ENCODE results near the gene SLC38A8.
A peak's percentile ranks its signal among the peaks of the same experiment; 100 is the strongest.

The SLC38A8 gene

DNA sequence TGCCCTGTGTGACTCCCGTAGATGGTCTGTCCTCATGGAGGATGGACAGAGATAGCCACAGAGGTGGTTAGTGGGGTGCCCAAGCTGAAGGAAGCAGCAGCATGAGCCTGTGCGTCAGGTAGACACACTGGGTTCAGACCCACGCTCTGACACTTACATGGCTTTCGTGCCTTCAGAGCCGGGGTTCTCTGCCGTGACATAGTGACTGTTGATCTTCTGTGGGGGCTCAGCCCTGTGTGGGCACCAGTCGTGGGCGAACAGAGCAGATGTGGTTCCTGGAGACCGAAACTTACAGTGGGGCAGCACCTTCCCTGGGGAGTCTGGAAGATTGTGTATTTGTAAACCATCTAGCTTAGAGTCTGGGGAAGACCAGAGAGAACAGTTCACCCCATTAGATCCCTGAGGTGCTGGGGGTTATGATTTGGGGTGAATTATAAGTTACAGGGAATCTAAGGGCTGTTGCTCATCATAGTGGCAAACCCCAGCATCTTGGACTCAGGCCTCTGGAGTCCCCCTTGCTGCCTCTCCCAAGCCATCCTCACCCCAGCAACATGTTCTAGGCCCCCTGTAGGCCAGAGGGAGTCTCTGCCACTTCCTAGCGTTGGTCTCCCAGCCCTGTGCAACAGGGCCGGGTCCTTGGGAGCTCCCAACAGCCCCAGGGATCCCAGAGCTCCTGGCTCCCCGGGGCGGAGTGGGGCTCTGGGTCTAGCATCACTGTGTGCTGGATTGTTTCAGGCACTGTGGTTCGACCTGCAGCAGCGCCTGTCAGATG, 45.9 kb downstream of the SLC38A8 start:
- DNase-seq (ENCODE audit: low spot score), result no peak

DNA sequence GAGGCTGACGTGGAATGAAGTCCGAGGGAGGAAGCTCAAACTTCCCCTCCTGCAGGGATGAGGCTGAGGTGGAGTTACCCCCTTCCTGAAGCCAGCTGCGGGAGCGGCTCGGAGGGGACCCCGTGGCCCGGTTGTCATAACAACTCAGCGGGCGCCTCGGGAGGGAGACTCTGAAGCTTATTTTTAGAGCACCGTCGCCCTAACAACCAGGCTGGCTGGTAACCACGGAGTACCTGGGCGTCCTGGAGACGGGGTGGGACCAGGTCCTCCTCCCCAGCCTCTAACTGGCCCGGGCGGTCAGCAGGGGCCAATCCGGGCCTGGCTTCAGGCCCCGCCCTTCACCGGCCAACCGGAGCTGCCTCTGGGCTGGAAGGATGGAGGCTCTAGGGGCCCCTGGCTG, 46.8 kb downstream of the SLC38A8 start:
- peak; percentile 40 for DNase-seq (ENCODE audit: low spot score)

DNA sequence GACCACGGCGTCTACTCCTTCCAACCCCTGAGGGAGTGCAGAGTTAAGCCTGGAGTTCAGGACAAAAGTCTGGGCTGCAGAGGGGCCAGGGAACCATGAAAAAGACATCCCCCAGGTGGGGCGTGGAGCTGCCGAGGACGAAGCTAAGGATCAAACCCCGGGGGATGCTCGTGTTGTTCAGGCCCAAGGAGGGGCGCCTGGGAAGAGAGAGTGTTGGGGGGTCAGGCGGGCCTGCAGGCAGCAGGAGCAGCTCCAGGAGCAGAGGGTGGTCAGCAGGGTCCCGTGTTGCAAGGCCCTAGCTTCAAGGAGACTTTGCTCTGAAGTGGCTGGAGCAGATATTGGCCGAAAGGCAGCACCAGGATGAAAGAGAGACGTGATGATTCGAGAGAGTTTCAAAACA, 47.9 kb downstream of the SLC38A8 start:
- DNase-seq (ENCODE audit: low spot score), result no peak

DNA sequence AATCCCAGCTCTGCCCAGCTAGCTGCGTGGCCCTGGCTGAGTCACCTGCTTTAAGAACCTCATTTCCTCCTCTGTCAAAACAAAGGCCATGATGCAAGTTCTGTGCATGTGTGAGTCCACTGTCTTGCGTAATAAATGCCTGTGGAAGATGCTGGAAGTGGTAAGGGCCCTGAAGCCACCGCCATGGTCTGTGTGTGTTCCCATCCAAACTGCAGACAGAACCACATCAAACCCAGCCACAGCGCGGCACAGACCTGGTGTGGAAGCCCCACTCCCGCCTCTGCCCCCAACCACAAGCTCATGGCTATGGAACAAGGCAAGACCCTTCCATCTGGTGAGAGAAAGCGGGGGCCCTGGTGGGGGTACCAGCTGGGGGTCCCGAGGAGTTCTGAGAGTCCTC, 48.5 kb downstream of the SLC38A8 start:
- peak; percentile 92 for DNase-seq (ENCODE audit: low spot score)

DNA sequence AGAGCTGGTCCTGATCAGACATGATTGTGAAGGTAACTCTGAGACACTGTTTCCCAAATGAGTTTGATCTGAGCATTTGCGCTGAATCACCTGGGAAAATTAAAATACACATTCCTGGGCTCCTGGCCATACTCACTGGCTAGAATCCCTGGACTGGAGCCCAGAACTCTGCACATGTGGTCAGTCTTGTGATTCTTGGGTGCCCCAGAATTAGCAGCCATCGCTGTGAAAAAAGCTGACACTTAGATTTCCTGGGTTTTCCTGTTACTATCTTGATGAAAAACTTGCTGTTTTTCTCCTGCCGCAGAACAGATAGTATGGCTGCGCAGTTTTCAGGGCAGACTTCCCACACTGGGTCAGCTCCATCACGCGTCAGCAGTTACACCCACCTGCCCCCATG, 50.0 kb downstream of the SLC38A8 start:
- peak; percentile 46 for DNase-seq (ENCODE audit: low spot score)

DNA sequence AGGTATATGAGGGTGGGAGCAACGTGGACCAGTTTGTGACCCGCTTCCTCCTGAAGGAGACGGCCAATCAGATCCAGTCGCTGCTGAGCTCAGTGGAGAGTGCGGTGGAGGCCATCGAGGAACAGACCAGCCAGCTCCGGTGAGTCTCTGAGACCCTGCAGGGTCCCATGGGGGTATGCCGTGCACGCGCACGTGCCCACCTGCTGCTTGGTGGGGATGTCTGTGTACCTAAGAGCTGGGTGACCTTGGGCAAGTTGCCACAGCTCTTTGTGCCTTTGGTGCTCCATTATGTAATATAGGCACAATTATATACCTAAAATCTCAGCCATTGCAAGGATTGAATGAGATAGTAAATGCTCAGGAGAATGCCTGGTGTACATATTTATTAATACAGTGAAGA, 52.1 kb downstream of the SLC38A8 start:
- no peak for DNase-seq (ENCODE audit: low spot score)

DNA sequence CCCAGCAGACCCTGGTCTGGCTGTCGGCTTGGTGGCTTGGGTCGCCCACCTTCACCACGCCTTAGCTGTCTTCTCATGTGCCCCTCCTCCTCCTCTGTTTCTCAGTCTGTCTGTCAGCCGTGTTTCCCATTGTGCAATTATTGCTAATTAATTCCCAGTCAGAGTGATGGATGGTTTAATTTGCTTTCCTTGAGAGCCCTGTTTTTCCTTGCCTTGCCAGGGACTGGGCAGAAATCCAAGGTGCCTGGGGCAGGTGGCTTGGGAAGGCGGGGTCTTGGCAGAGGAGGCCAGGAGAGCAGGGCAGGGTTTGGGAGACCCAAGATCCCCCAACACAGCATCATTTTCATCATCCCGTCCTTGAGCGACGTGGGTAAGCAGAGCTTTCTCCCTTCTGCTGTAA, 53.3 kb downstream of the SLC38A8 start:
- no peak for DNase-seq (ENCODE audit: low spot score)

DNA sequence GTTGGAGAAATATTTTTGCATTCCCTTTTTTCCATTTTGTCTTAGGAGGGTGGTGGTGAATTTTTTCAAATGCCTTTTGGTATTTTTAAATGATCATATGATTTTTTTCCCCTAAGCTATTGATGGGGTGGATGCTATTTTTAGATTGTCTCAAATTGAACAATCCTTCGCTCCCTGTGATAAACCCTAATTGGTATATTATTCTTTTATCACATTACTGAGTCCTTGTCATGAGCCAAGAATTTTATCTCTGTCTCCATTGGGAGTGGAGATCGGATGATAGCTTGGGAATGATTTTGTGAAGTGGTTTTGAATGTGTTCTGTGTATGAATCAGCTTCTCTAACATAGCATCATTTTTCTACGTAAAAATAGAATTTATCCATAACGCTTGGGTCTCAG, 59.1 kb downstream of the SLC38A8 start:
- DNase-seq (ENCODE audit: low spot score), result no peak

DNA sequence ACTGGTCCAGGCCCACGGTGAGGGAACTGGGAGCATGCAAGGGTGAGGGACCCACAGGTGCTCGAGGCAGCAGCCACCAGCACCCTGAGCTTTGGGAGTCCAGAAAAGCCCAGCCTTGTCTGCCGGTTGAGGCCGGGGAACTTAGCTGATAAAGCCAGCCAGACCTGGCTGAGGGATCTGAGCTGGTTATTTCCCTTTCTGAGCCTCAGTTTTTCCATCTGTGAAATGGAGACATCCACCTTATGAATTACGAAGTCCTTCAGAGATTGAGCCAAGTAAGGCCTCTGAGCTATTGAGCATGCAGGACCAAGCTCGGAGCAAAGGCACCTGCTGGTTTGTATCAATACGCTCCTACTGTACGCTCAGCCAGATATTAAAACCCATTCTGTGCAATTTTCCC, 60.8 kb downstream of the SLC38A8 start:
- no peak for DNase-seq (ENCODE audit: low spot score)

DNA sequence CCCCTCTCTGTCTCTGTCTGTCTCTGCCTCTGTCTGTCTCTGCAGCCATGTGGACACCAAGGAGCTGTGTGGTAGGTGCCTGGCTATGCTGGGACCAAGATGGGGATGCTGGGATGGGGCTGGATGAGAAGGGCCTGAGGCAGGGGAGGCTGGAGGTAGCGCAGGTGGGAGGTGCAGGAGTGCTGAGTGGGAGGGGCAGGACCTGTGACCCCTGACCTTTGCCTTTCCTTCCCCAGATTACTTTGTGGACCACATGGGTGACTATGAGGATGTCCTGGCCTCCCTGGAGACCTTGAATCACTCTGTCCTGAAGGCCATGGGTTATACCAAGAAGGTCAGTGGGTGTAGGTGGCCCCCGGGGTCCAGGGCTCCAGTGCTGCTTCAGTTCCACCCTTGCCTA, 61.8 kb downstream of the SLC38A8 start:
- DNase-seq (ENCODE audit: low spot score), result no peak

DNA sequence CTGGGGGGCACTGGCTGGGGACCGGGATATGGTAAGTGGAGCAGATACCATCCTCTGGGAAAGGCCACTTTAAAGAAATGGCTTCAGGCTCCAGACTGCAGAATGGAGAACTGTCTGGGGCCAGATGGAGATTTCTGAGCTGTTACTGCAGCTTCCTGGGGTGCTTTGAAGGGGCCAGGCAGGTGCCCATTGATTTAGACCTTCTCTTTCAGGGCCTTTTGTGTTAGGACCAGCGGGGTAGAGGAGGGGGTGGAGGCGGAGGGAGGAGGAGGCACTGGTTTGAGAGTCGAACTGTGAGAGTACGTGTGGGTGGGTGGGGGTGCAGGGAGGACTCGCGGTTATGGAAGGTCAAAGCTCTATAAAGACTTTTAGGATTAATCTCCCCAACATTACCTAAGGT, 63.2 kb downstream of the SLC38A8 start:
- no peak for DNase-seq (ENCODE audit: low spot score)

DNA sequence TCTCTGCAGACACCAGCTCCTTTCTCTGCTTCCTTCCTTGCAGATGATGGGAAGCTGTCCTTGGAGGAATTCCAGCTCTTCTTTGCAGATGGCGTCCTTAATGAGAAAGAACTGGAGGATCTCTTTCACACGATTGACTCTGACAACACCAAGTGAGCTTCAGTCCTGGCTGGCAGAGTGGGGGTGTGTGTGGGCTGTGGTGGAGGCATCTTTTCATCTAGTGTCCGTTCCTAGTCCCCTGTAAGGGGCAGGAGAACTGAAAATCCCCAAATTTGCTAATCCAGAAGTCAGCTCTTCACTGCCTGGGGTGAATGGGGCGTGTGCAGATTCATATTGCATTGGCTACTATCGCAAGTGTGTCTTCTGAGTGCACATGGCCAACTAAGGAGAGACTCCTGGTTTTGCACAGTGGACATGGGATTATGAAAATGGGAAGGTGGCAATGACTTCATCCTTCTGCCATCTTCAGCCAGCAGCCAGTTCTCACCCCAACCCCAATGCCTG, 64.1 kb downstream of the SLC38A8 start:
- DNase-seq (ENCODE audit: low spot score), result no peak

DNA sequence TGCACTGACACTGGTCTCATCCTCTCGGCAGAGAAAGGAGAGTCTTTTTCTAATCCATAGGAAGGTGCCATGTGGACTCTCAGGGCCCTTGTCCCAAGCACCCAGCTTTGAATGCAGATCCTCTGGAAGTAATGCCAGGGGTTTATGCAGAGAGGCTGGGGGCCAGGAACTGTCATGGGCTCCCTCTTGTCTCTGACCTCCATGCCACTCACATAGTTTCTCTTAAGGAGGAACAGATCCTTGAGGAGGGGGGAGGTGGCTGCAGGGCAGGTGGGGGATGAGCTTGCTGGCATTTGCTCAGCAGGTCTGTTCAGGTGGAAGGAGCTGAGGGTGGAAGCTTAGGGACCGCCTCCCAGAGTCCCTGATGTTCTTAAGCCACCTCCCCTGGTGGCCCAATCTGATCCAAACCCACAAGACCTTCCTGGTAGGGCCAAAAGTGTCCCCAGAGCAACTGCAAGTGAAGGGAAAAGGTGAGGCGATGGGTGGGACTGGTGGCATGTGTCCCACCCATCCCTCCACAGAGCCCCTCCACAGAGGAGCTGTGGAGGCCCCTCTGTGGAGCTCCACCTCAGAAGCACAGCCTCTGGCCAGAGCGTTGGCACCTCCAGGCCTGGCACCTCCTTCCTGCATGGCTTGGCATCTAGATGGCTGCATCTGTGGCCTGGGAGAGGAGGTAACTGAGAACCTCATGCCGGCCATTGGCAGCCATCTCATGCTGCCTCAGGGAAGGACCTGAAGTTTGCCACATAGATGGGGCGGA, 65.4 kb downstream of the SLC38A8 start:
- no peak for DNase-seq (ENCODE audit: low spot score)

DNA sequence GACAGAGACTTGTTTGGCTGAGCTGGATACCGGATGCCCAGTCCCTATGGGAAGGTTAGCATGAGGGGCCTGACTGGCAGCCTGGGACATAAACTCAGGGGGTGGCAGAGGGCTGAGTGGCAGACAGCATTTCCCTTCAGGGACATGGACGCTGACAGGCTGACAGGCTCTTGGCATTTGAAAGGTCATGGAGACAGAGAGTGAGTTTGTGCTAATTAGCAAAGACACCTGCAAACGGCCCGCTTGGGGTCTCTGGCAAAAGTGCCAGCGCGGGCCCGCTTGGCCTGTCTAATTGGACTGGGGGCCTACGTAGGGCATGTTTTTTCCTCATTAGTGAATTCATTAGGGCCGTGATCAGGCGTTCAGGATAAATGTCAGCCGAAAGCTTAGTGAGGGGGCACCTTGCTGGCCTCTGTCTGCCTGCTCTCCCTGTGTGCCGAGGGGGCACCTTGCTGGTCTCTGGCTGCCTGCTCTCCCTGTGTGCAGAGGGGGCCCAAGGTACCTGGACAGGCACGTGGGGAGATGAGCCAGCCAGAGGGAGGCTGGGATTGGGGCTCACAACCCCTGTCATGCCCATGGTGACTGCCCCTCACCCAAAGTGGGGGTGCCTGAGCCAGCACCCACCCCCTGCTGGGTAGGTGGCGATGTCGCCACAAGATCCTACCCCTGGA, 66.9 kb downstream of the SLC38A8 start:
- DNase-seq (ENCODE audit: low spot score), result no peak

DNA sequence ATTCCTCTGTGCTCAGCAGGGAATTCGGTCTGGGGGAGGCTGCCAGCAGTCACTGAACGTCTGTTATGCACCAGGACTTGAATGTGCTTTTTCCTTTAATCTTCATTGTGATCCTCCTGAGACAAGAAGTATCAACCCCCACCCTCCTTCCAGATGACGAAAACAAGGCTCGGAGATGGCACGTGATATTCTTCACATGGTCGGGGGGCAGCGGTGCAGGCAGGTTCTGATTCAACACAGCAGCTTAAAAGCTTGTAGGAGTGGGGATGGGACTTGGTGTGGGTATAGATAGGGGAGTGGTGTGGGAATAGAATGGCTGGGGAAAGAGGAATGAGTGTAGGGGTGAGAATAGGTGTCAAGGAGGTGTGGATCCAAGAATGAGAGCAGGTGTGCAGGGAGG, 68.1 kb downstream of the SLC38A8 start:
- no peak for DNase-seq (ENCODE audit: low spot score)

DNA sequence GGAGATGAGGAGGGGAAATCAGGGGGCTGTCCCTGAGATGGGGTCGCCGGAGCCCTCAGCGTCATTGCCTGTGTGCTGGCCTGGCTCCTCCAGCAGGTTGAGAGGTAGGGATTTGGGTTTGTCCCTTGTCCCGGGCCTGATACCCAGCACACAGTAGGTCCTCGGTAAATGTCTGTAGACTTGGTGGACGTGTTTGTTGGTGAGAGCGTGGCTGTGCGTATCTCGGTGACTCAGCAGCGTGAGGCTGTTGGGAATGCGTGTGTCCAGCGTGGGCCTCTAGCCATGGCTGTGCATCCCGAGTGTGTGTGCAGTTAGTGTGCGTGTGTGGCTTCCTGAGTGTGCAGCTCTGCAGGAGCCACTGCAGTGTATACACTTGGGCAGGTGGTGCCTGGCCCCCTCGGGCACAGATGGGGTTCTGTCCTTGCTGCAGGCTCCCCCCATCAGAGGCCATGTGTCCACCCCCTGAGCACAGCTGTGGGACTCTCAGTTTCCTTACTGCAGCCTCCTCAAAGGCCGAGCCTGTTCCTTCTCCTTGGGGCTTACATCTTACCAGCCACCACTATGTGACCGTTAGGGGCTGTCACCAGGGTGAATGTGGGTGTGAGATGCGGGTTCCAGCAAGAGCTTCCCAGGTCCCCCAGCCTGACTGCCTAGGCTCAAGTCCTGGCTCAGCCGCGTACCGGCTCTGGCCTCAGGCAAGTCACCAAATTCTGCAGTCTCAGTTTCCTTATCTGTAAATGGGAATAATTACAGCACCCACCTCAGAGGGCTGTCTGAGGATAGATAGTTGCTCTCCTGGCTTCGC, 68.8 kb downstream of the SLC38A8 start:
- no peak for DNase-seq (ENCODE audit: low spot score)

DNA sequence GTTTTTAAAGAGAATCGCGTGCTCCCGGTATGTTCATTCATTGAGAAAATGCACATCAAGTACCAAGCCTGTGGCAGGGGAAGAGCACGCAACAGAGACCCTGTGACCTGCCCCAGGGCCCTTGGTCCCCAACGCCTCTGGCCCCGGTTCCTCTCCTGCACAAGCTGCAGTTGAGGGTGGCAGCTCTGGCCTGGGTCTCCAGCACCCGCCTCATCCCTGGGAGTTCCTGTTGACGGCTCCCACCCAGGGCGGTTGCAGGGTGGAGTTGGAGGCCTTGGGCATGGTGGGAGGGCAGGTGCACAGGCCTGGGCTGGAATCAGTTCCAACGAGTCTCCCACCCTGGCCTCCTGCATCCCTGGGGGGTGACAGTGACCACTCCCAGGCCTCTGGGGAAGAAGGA, 69.5 kb downstream of the SLC38A8 start:
- DNase-seq (ENCODE audit: low spot score), result no peak

DNA sequence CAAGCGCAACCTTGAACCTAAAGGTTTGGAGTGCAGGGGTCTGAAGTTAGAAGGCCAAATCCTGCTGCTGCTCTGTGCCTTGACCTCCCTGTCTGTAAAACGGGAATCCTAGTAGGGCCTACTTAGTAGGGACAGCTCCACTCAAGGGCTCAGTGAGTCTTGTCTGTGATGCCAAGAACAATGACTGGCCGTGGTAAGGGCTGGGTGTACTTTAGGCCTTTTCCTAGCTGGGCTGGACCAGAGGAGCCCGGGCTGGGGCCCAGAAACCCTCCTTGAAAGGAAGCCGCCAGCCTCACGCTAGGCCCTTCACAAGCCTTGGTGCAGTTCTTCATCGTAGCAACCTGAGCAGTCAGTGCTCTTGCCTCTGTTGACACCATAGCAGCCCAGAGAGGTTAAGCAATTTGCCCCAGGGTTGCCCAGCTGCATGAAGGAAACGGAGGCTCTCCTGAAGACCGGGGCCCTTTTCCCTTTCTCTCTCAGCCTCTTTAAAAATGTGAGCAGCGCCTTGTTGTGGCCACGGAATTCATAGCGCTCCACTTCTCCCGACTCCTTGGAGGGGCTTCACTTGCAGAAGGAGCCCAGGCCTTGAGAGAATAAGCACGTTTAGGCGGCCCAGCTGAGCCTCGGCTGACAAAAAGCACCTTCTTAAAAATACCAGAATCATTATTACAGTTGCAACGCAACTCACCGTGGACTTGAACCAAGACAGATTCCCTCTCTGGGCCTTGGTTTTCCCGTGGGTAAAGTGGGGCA, 70.2 kb downstream of the SLC38A8 start:
- no peak for DNase-seq (ENCODE audit: low spot score)

DNA sequence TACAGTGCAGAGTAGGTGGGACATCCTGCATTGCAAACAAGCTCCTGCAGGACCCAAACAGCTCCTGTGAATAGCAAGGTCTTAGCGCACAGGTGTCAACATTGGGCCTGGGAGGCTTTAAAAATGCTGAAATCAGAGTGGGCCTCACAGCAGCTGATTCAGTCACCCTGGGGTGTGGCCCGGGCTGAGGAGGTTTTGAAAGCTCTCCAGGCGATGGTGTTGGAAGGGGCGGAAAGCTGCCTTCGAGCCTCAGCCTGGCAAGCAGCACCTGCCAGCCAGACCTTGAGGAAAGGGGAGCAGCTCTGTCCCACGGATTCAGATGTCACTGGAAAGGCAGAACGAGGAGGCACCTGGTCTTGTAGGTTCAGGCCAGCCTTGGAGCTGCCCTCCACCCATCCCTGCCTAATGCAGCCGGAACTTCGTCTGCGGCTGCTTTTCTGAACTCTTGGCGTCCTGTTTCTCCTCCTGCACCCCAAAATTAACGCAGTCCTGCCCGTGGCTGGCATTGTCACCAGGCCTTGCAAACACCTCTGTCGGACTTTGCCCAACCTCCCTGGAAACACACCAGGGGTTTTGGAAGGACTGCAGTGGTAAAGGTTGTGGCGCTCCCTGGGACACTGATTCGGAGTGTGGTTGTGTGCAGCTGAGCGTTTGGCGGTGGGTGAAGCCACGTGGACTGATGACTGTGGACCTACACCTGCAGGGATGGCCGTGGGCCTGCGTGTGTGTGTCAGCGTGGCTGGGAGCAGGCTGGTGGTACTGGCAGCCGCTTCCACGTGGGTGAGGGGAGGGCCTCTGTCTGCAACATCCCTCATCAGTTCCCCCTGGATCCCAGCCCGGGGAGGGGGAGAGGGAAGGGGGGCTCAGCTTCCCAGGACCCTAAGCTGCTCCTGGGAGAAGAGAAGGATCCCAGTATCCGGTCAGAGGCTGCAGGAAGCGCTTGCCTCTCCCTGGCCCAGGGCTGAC, 71.1 kb downstream of the SLC38A8 start:
- DNase-seq (ENCODE audit: low spot score), result no peak

DNA sequence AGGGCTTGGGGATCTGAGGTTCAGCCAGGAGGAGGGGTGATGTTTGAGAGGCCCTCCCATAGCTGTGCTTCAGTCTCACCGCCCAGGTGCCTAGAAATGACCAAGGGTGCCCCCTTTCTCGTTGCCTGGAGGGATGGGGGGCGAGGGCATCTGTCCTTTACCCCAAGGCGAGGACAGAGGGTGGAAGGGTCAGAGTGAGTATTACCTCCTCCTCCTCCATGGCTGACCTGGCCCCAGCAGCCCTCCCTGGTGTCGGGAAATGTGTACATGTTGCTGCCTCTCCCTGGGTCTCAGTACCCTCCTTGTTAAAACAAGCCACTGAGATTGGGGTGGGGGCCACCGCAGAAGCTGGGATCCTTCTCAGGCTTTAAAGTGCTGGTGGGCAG, 72.2 kb downstream of the SLC38A8 start:
- DNase-seq (ENCODE audit: low spot score), result no peak
